Effector memory CD8-positive, alpha-beta T cell (primary cell): ENCODE results near the gene ACER3.
"Not testable (repeated sequence)": the region's sequence is repeated elsewhere in the genome, so short reads cannot be mapped to it uniquely, and the experiment has no call there.

ENCODE experiments used
- ATAC-seq: fragments of 150-1000 bp; cut with Tn5 transposase; replicated peaks from 2 replicates; pipeline ENCODE4 v1.10.0; 2021; ENCODE audit warnings: mild to moderate bottlenecking, moderate library complexity
- DNase-seq, 3 experiments: peaks; one replicate each; pipeline ENCODE4 v3.0.0; 2021
- H3K27ac Mint-ChIP-seq, 2 donors: one replicate each; pipeline ENCODE4 v1.8.0; 2022; ENCODE audit warnings: mild to moderate bottlenecking in 2 of 2, mixed read lengths in 2 of 2, moderate library complexity in 2 of 2
- H3K27me3 Mint-ChIP-seq, 2 donors: one replicate each; pipeline ENCODE4 v1.8.0; 2022; ENCODE audit warnings: mixed read lengths in 2 of 2
- H3K36me3 Mint-ChIP-seq: one replicate; pipeline ENCODE4 v1.8.0; 2022; ENCODE audit warnings: mild to moderate bottlenecking, moderate library complexity, mixed read lengths; ENCODE audit not compliant: insufficient read depth
- H3K4me1 Mint-ChIP-seq, 2 donors: one replicate each; pipeline ENCODE4 v1.8.0; 2022; ENCODE audit warnings: low read depth in 2 of 2, mixed read lengths in 2 of 2
- H3K4me3 Mint-ChIP-seq, 2 donors: one replicate each; pipeline ENCODE4 v1.8.0; 2022; ENCODE audit warnings: mild to moderate bottlenecking in 2 of 2, mixed read lengths in 2 of 2, moderate library complexity in 2 of 2
- H3K9me3 Mint-ChIP-seq, 2 donors: one replicate each; pipeline ENCODE4 v1.8.0; 2022; ENCODE audit warnings: mixed read lengths in 2 of 2

The ACER3 gene

GRCh38 chr11:76978818-76979217 is 118.1 kb downstream of the ACER3 start:
- DNase-seq (no peak), ATAC-seq (no peak)
- Mint-ChIP-seq H3K4me1 (peaks cover 0 to 1% of the 10 kb centered on the region in 2 donors), H3K27me3 (no peaks in the 10 kb centered on the region), H3K9me3 (no peaks in the 10 kb centered on the region), H3K36me3 (peaks cover 6% of the 10 kb centered on the region), H3K4me3 (no peak overlapping the region), H3K27ac (no peak overlapping the region)

GRCh38 chr11:76980196-76980595 is 119.5 kb downstream of the ACER3 start:
- Mint-ChIP-seq H3K27me3 (no peaks in the 10 kb centered on the region), H3K9me3 (no peaks in the 10 kb centered on the region), H3K27ac (no peak overlapping the region), H3K4me1 (peaks cover 0 to 1% of the 10 kb centered on the region in 2 donors), H3K36me3 (peaks cover 8% of the 10 kb centered on the region), H3K4me3 (no peak overlapping the region)
- ATAC-seq (no peak), DNase-seq (no peak)

GRCh38 chr11:76984743-76985142 is 124.0 kb downstream of the ACER3 start:
- ATAC-seq (no peak), DNase-seq (no peak)
- Mint-ChIP-seq H3K9me3 (no peaks in the 10 kb centered on the region), H3K4me3 (no peak overlapping the region), H3K27me3 (no peaks in the 10 kb centered on the region), H3K4me1 (no peaks in the 10 kb centered on the region), H3K36me3 (peaks cover 8% of the 10 kb centered on the region), H3K27ac (peak overlapping the region in 1 of 2 donors; percentile 25)

- no peak for ATAC-seq
- Mint-ChIP-seq H3K36me3 (peaks cover 6% of the 10 kb centered on the region), H3K27ac (no peak overlapping the region), H3K4me3 (no peak overlapping the region), H3K9me3 (no peaks in the 10 kb centered on the region), H3K27me3 (no peaks in the 10 kb centered on the region), H3K4me1 (no peaks in the 10 kb centered on the region)
- DNase-seq: no peak
Observed at GRCh38 chr11:76987203-76987602, 126.5 kb downstream of the ACER3 start.

- H3K4me3 Mint-ChIP-seq: no peak overlapping the region
- no peaks in the 10 kb centered on the region for H3K27me3 Mint-ChIP-seq
- no peak for ATAC-seq
- peaks cover 3% of the 10 kb centered on the region for H3K36me3 Mint-ChIP-seq
- no peaks in the 10 kb centered on the region for H3K9me3 Mint-ChIP-seq
- no peak for DNase-seq
- no peaks in the 10 kb centered on the region for H3K4me1 Mint-ChIP-seq
- no peak overlapping the region for H3K27ac Mint-ChIP-seq
Observed at GRCh38 chr11:76990628-76991027, 129.9 kb downstream of the ACER3 start.

- ATAC-seq (no peak), DNase-seq (no peak)
- H3K4me1 Mint-ChIP-seq: peaks cover 0 to 16% of the 10 kb centered on the region in 2 donors
- no peaks in the 10 kb centered on the region for H3K27me3 Mint-ChIP-seq
- H3K27ac Mint-ChIP-seq: no peak overlapping the region
- no peak overlapping the region for H3K4me3 Mint-ChIP-seq
- no peaks in the 10 kb centered on the region for H3K9me3 Mint-ChIP-seq
- peaks cover 3% of the 10 kb centered on the region for H3K36me3 Mint-ChIP-seq
Observed at GRCh38 chr11:76995081-76995576, 134.4 kb downstream of the ACER3 start.

- H3K36me3 Mint-ChIP-seq: peaks cover 3% of the 10 kb centered on the region
Observed at GRCh38 chr11:76997512-76997911, 136.8 kb downstream of the ACER3 start.

GRCh38 chr11:76999597-76999996 is 138.9 kb downstream of the ACER3 start:
- Mint-ChIP-seq H3K27ac (no peak overlapping the region), H3K9me3 (no peaks in the 10 kb centered on the region), H3K4me3 (no peak overlapping the region), H3K36me3 (no peaks in the 10 kb centered on the region), H3K4me1 (peaks cover 0 to 16% of the 10 kb centered on the region in 2 donors), H3K27me3 (no peaks in the 10 kb centered on the region)
- DNase-seq (no peak), ATAC-seq (no peak)

More at GRCh38 chr11:76997512-76997911, 136.8 kb downstream of the ACER3 start:
- ATAC-seq (peak; percentile 68), DNase-seq (peak in 1 of 3 experiments; percentile 1)
- H3K9me3 Mint-ChIP-seq: no peaks in the 10 kb centered on the region
- H3K4me1 Mint-ChIP-seq: peaks cover 0 to 16% of the 10 kb centered on the region in 2 donors
- H3K27ac Mint-ChIP-seq: peak overlapping the region in 1 of 2 donors; percentile 76
- no peak overlapping the region for H3K4me3 Mint-ChIP-seq
- H3K27me3 Mint-ChIP-seq: no peaks in the 10 kb centered on the region

GRCh38 chr11:77001613-77002012 is 140.9 kb downstream of the ACER3 start:
- DNase-seq (no peak), ATAC-seq (no peak)
- Mint-ChIP-seq H3K36me3 (no peaks in the 10 kb centered on the region), H3K4me1 (peaks cover 0 to 13% of the 10 kb centered on the region in 2 donors), H3K4me3 (no peak overlapping the region), H3K9me3 (no peaks in the 10 kb centered on the region), H3K27ac (no peak overlapping the region), H3K27me3 (no peaks in the 10 kb centered on the region)

GRCh38 chr11:77002776-77003175 is 142.1 kb downstream of the ACER3 start:
- Mint-ChIP-seq H3K4me1 (peaks cover 0 to 5% of the 10 kb centered on the region in 2 donors), H3K27ac (no peak overlapping the region), H3K9me3 (no peaks in the 10 kb centered on the region), H3K27me3 (no peaks in the 10 kb centered on the region), H3K4me3 (no peak overlapping the region), H3K36me3 (no peaks in the 10 kb centered on the region)
- no peak for ATAC-seq
- no peak for DNase-seq

- H3K4me1 Mint-ChIP-seq: no peaks in the 10 kb centered on the region
- H3K27me3 Mint-ChIP-seq: no peaks in the 10 kb centered on the region
- H3K4me3 Mint-ChIP-seq: no peak overlapping the region
- no peaks in the 10 kb centered on the region for H3K9me3 Mint-ChIP-seq
- no peaks in the 10 kb centered on the region for H3K36me3 Mint-ChIP-seq
- no peak for DNase-seq
- no peak overlapping the region for H3K27ac Mint-ChIP-seq
- no peak for ATAC-seq
Observed at GRCh38 chr11:77003963-77004362, 143.2 kb downstream of the ACER3 start.

GRCh38 chr11:77009533-77010160 is 148.9 kb downstream of the ACER3 start:
- no peaks in the 10 kb centered on the region for H3K27me3 Mint-ChIP-seq
- no peaks in the 10 kb centered on the region for H3K36me3 Mint-ChIP-seq
- H3K27ac Mint-ChIP-seq: peak overlapping the region in 1 of 2 donors; percentile 44

GRCh38 chr11:77014669-77015068 is 154.0 kb downstream of the ACER3 start:
- Mint-ChIP-seq H3K9me3 (no peaks in the 10 kb centered on the region), H3K4me1 (no peaks in the 10 kb centered on the region), H3K27me3 (no peaks in the 10 kb centered on the region), H3K36me3 (peaks cover 3% of the 10 kb centered on the region), H3K4me3 (no peak overlapping the region), H3K27ac (no peak overlapping the region)
- DNase-seq (no peak), ATAC-seq (no peak)

More at GRCh38 chr11:77009533-77010160, 148.9 kb downstream of the ACER3 start:
- ATAC-seq (no peak), DNase-seq (no peak)
- Mint-ChIP-seq H3K4me3 (no peak overlapping the region), H3K4me1 (no peaks in the 10 kb centered on the region), H3K9me3 (no peaks in the 10 kb centered on the region)

- not testable (repeated sequence) for H3K27ac Mint-ChIP-seq, H3K4me1 Mint-ChIP-seq, DNase-seq, H3K36me3 Mint-ChIP-seq, H3K4me3 Mint-ChIP-seq, H3K27me3 Mint-ChIP-seq, ATAC-seq, H3K9me3 Mint-ChIP-seq
Observed at GRCh38 chr11:77018396-77018924, 157.7 kb downstream of the ACER3 start.
